GM12878 (cell line): ENCODE measurements around the gene IRF1. TPM values are rescaled to one million over a fixed set of nuclear protein-coding genes. Genes with fewer than 3 reads are reported as not detected.

Experiments
- ATAC-seq: fragments of 200-7000 bp; cut with Tn5 transposase; 3 replicates; pipeline ENCODE4 v1.9.1; 2020; ENCODE audit warnings: mild to moderate bottlenecking, moderate library complexity
- BruUV-seq: library from RNA; stranded (reverse); fragments of 400-500 nt; replicated peaks from 2 replicates; lab custom pipeline; 2021; lab: Mats Ljungman, UMichigan
- CTCF ChIA-PET: fragments of 300-600 bp; sonication (Branson Sonifier 250); formaldehyde crosslinking; extraction: SDS; loops from one replicate; lab custom pipeline; 2021; ENCODE audit warnings: inconsistent platforms; lab: Yijun Ruan, JAX
- POLR2A ChIA-PET: fragments of 350-600 bp; formaldehyde crosslinking; extraction: SDS; loops from one replicate; lab custom pipeline; 2021; ENCODE audit warnings: inconsistent platforms; lab: Charles Lee
- RAD21 ChIA-PET: fragments of 300-600 bp; sonication (Branson Sonifier 250); formaldehyde crosslinking; loops from one replicate; lab custom pipeline; 2023; ENCODE audit warnings: antibody characterized with exemption; ENCODE audit not compliant: unreplicated experiment; lab: Charles Lee
- SMC1A ChIA-PET: fragments of 300-600 bp; sonication (Branson Sonifier 250); formaldehyde crosslinking; loops from one replicate; lab custom pipeline; 2023; ENCODE audit not compliant: unreplicated experiment, uncharacterized antibody; lab: Charles Lee
- DNase-seq: peaks from one replicate; pipeline ENCODE4 v3.0.0-alpha.2; 2011; ENCODE audit warnings: low read depth, low spot score
- FAIRE-seq: peaks from 3 replicates; lab custom pipeline; 2011; peaks lifted over from hg19 to GRCh38; lab: Jason Lieb, UNC
- H2AFZ ChIP-seq: 2 replicates; pipeline ENCODE4 v1.6.0; 2011; ENCODE audit warnings: low read depth, low read length, control low read depth; ENCODE audit not compliant: control insufficient read depth
- H3K27ac ChIP-seq: 2 replicates; pipeline ENCODE4 v1.5.1; 2011; ENCODE audit warnings: control low read depth; ENCODE audit not compliant: control insufficient read depth, insufficient read depth
- H3K27me3 ChIP-seq, 2 experiments: replicated peaks in 1 of 2; 2 replicates each; pipeline versions ENCODE4 v1.6.0 to v1.6.1; 2011; ENCODE audit warnings: low read length in 1 of 2; ENCODE audit not compliant: control insufficient read depth in 2 of 2, insufficient read depth in 2 of 2
- H3K36me3 ChIP-seq, 2 experiments: 2 replicates each; pipeline ENCODE4 v1.5.1; 2011; ENCODE audit warnings: low read length in 1 of 2; ENCODE audit not compliant: control insufficient read depth in 2 of 2, insufficient read depth in 2 of 2
- H3K4me1 ChIP-seq: 2 replicates; pipeline ENCODE4 v1.6.1; 2011; ENCODE audit warnings: mild to moderate bottlenecking, low read length, moderate library complexity, mixed read lengths; ENCODE audit not compliant: control insufficient read depth, insufficient read depth
- H3K4me2 ChIP-seq: 2 replicates; pipeline ENCODE4 v1.6.0; 2011; ENCODE audit warnings: control low read depth; ENCODE audit not compliant: control insufficient read depth, insufficient read depth
- H3K4me3 ChIP-seq: fragments of 200-600 bp; sonication (generic); 2 replicates; pipeline ENCODE4 v1.5.1; 2016
- H3K79me2 ChIP-seq: 2 replicates; pipeline ENCODE4 v1.6.0; 2011; ENCODE audit warnings: low read length; ENCODE audit not compliant: control insufficient read depth, insufficient read depth
- H3K9ac ChIP-seq: 2 replicates; pipeline ENCODE4 v1.8.0; 2011; ENCODE audit warnings: low read length, control low read depth, mixed read lengths; ENCODE audit not compliant: control insufficient read depth, insufficient read depth
- H3K9me3 ChIP-seq: replicated peaks from 3 replicates; pipeline ENCODE4 v1.5.1; 2011; ENCODE audit warnings: mild to moderate bottlenecking, low read length; ENCODE audit not compliant: control insufficient read depth, insufficient read depth
- H4K20me1 ChIP-seq: 2 replicates; pipeline ENCODE4 v1.6.0; 2011; ENCODE audit not compliant: control insufficient read depth, insufficient read depth
- EED ChIP-seq: sonication (generic); IDR thresholded peaks from 2 replicates; pipeline ENCODE4 v1.6.1; 2016; ENCODE audit warnings: antibody characterized with exemption, low read depth
- GATAD2B ChIP-seq: fragments of 450-650 bp; conservative IDR thresholded peaks from 2 replicates; pipeline ENCODE4 v1.6.1; 2017; ENCODE audit warnings: low read depth, mild to moderate bottlenecking, moderate library complexity
- IKZF2 ChIP-seq, 2 experiments: fragments of 450-650 bp; IDR thresholded peaks; 2 replicates each; pipeline ENCODE4 v1.6.1; 2017; ENCODE audit warnings: mild to moderate bottlenecking in 2 of 2, moderate library complexity in 2 of 2
- WGBS: methylation state at CpG from one replicate; pipeline ENCODE4 v1.1.6; 2016; ENCODE audit warnings: low lambda C conversion rate; ENCODE audit not compliant: insufficient replicate concordance, insufficient coverage; ENCODE audit errors: missing lambda C conversion rate; 5-methylcytosine and 5-hydroxymethylcytosine counted together
- in situ Hi-C: fragments of 300-500 bp; cut with MboI; formaldehyde crosslinking; loops from 9 replicates; pipeline ENCODE4 v1.14.3; 2018; ENCODE audit warnings: mixed read lengths
- intact Hi-C: fragments of 100-400 bp; cut with micrococcal nuclease; formaldehyde crosslinking; loops from one replicate; pipeline ENCODE4 v1.14.2; 2022; ENCODE audit not compliant: unreplicated experiment
- polyA plus RNA-seq, 11 experiments: library from polyadenylated mRNA; depleted of rRNA in 4 of 11; unstranded in 6 of 11; stranded (reverse) in 5 of 11; fragments of >200 nt; fragmentation: Nextera tagmentation in 4 of 11; fragmentation: Illumina TruSeq in 1 of 11; extraction: Ambion mirVana in 4 of 11; extraction: Trizol in 1 of 11; gene quantifications; 1 replicate in 1 of 11; 2 replicates in 10 of 11; pipeline versions ENCODE4 v1.2.1 to v1.2.3, GENCODE V29; 2011 to 2016; ENCODE audit warnings: inconsistent platforms in 2 of 11, missing spikeins in 2 of 11, low read depth in 1 of 11
- total RNA-seq, 4 experiments: library from RNA; depleted of rRNA in 3 of 4; stranded (reverse); fragments of >200 nt in 3 of 4; fragmentation: Illumina TruSeq in 1 of 4; extraction: Trizol in 1 of 4; gene quantifications; 2 replicates each; pipeline versions ENCODE4 v1.2.1 to v1.2.3, GENCODE V29; 2013 to 2021
- TF ChIP-seq, protein P1 (sequence below): fragments of 450-650 bp; formaldehyde crosslinking; IDR thresholded peaks from 2 replicates; pipeline ENCODE4 v1.4.0; 2022; ENCODE audit warnings: mild to moderate bottlenecking, moderate library complexity
- TF ChIP-seq, protein P2 (sequence below): IDR thresholded peaks from 2 replicates; pipeline ENCODE4 v1.6.1; 2012; ENCODE audit warnings: low read depth, low read length, improper control_type of control experiment

IRF1 gene
- total and polyA plus RNA-seq, 10 of the 15 experiments (the other 5 are each of a cell fraction or from before 2014, with no cell fraction given) = 6.9 to 68.0 (median 49.6) TPM

DNA sequence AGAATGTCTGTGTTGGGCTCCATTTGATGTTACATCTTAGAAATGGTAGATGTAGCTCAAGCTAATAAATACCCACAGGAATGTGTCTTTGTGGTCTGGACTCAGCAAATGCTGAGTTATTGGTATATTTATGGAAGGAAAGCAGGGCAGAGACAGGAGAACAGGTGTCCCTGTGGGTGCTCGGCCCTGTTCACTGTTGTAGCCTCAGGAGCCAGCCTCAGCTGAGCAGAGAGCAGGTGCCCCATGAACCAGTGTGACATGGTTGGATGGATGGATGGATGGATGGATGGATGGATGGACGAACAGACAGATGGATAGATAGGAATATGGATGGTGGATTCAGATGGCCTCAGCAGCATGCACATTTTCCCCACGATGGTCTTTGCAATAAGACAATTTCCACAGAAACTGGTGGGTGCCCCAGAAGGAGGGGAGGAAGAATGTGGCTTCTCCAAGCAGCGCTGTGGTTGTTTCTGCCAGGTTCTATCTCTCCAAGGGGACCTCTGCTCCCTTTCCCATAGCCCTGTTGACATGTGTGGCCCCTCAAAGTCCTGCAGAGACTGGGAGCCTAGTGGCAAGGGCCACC is 8.2 kb upstream of the IRF1 start:
- no peak overlapping the region for H3K4me2 ChIP-seq
- intact Hi-C loops (loop anchor here (5.0 kb wide), 1 partner anchor 41 kb away; no protein-coding TSS in a partner anchor), in situ Hi-C loops (loop anchor here (10.0 kb wide), 1 partner anchor 114 kb away; no protein-coding TSS in a partner anchor)
- DNase-seq (no peak), ATAC-seq (no peak), FAIRE-seq (no peak)
- ChIA-PET POLR2A (interaction anchor here (0.7 to 24.5 kb wide), 12 partner anchors 20 to 113 kb away, joined by 3 to 389 read pairs (median 6); no protein-coding TSS in a partner anchor), RAD21 (interaction anchor here (0.8 to 27.2 kb wide), 20 partner anchors 10 to 321 kb away, joined by 3 to 453 read pairs (median 14); partner anchors contain the start of genes IRF1, SLC22A4 and SLC22A5), SMC1A (interaction anchor here (0.6 to 13.3 kb wide), 18 partner anchors 8 to 385 kb away, joined by 3 to 340 read pairs (median 4); partner anchors contain the start of gene IRF1), CTCF (interaction anchor here (0.6 to 13.6 kb wide), 17 partner anchors 10 to 319 kb away, joined by 3 to 481 read pairs (median 5); partner anchors contain the start of genes RAD50 and SLC22A5)
- H3K4me1 ChIP-seq = peaks cover 45% of the 10 kb centered on the region
- peaks cover 6% of the 10 kb centered on the region for H3K79me2 ChIP-seq
- WGBS = 83% methylated on average over 4 of the region's 4 CpGs
- no peaks in the 10 kb centered on the region for H3K9me3 ChIP-seq
- no peak overlapping the region for H3K4me3 ChIP-seq
- no peaks in the 10 kb centered on the region for H3K36me3 ChIP-seq
- no TSS peak for BruUV-seq
- H3K27me3 ChIP-seq = no peaks in the 10 kb centered on the region
- no peak overlapping the region for H3K27ac ChIP-seq
- H4K20me1 ChIP-seq = no peaks in the 10 kb centered on the region
- H2AFZ ChIP-seq = no peak overlapping the region
- H3K9ac ChIP-seq = no peak overlapping the region
- TF ChIP-seq GATAD2B (no peak), IKZF2 (IDR thresholded peaks at IDR 0.05) (no peak; a peak in 1 of 4 replicates), EED (0 out of 2 replicates have a peak, but pooled peaks have one; percentile 8)
- TF ChIP-seq, protein P1, sequence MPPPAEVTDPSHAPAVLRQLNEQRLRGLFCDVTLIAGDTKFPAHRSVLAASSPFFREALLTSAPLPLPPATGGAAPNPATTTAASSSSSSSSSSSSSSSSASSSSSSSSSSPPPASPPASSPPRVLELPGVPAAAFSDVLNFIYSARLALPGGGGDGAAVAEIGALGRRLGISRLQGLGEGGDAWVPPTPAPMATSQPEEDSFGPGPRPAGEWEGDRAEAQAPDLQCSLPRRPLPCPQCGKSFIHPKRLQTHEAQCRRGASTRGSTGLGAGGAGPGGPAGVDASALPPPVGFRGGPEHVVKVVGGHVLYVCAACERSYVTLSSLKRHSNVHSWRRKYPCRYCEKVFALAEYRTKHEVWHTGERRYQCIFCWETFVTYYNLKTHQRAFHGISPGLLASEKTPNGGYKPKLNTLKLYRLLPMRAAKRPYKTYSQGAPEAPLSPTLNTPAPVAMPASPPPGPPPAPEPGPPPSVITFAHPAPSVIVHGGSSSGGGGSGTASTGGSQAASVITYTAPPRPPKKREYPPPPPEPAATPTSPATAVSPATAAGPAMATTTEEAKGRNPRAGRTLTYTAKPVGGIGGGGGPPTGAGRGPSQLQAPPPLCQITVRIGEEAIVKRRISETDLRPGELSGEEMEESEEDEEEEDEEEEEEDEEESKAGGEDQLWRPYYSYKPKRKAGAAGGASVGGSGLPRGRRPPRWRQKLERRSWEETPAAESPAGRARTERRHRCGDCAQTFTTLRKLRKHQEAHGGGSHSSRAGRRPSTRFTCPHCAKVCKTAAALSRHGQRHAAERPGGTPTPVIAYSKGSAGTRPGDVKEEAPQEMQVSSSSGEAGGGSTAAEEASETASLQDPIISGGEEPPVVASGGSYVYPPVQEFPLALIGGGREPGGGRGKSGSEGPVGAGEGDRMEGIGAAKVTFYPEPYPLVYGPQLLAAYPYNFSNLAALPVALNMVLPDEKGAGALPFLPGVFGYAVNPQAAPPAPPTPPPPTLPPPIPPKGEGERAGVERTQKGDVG (CRISPR knock-in tag) = no peak
- TF ChIP-seq, protein P2, sequence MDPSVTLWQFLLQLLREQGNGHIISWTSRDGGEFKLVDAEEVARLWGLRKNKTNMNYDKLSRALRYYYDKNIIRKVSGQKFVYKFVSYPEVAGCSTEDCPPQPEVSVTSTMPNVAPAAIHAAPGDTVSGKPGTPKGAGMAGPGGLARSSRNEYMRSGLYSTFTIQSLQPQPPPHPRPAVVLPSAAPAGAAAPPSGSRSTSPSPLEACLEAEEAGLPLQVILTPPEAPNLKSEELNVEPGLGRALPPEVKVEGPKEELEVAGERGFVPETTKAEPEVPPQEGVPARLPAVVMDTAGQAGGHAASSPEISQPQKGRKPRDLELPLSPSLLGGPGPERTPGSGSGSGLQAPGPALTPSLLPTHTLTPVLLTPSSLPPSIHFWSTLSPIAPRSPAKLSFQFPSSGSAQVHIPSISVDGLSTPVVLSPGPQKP = no peak
